Upper lobe of right lung (tissue), 1 donor: ENCODE measurements around the gene ARL8A. TPM values are rescaled to one million over a fixed set of nuclear protein-coding genes. Genes with fewer than 3 reads are reported as not detected.
"Not testable (repeated sequence)": the region's sequence is repeated elsewhere in the genome, so short reads cannot be mapped to it uniquely, and the experiment has no call there.

Experiments used
- ATAC-seq: fragments of 200-7000 bp; cut with Tn5 transposase; one replicate; pipeline ENCODE4 v1.9.1; 2020; ENCODE audit warnings: mild to moderate bottlenecking, moderate library complexity
- DNase-seq: peaks from one replicate; pipeline ENCODE4 v3.0.0-alpha.2; 2020
- H3K27ac ChIP-seq: fragments of 200-600 bp; one replicate; pipeline ENCODE4 v1.8.0; 2022
- H3K27me3 ChIP-seq: fragments of 200-600 bp; one replicate; pipeline ENCODE4 v1.8.0; 2022; ENCODE audit warnings: mild to moderate bottlenecking
- H3K36me3 ChIP-seq: fragments of 200-600 bp; one replicate; pipeline ENCODE4 v1.8.0; 2022
- H3K4me1 ChIP-seq: fragments of 200-600 bp; one replicate; pipeline ENCODE4 v1.8.0; 2022
- H3K4me3 ChIP-seq: fragments of 200-600 bp; one replicate; pipeline ENCODE4 v1.8.0; 2022; ENCODE audit warnings: mild to moderate bottlenecking
- H3K9me3 ChIP-seq: fragments of 200-600 bp; one replicate; pipeline ENCODE4 v1.8.0; 2022
- intact Hi-C: fragments of 100-400 bp; cut with DNase I; formaldehyde crosslinking; loops from one replicate; pipeline ENCODE4 v1.11.0; 2022
- total RNA-seq: library from RNA; stranded (reverse); fragmentation: NEBNext Ultra II Directional; extraction: Animal tissue kit (Norgen Biotek cat#: 25700); gene quantifications from one replicate; pipeline ENCODE4 v1.2.1, GENCODE V29; 2021
- TF ChIP-seq, protein P1 (sequence below): fragments of 200-600 bp; IDR thresholded peaks from one replicate; pipeline ENCODE4 v1.8.0; 2022; ENCODE audit warnings: antibody characterized with exemption
- donor health status: DM: no; HTN: yes; CAD: no; lungs with severe emphysema.

Gene ARL8A
- total RNA-seq, 1 donor from 2014 or later = 106 TPM

DNA sequence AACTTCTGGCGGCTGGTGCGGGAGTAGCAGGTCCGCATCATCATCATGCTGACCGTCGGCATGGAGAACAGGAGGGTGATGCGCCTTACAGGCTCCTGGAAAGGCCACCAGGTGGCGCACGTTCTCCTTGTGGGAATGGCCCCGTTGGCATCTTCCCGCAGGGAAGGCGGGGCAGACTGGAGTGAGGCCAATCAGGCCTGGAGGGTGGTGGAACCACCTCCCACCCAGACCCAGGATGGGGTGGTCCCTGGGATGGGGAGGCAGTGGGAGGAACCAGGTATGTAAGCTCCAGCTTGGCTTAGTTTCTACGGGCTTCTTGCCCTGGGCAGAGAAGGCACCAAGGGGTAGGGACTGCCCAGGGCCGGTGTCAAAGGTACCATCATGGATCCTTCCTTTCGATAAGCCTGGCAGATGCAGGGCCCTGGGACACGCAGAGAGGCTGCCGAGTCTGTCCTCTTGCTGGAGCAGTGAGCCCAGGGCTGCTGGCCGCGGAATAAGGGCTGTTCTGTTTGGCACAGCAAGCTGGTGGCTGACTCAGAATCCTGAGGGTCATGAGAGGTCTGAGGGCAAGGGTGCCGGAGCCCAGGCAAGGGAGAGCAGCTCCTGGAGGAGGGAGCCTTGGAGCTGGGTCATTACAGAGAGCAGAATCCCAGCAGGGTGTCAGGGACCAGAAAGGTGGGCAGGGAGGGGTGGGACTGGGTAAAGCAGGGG is 40.4 kb upstream of the ARL8A start:
- Histone ChIP-seq H3K9me3 (no peaks in the 10 kb centered on the region), H3K4me3 (no peak overlapping the region), H3K36me3 (no peaks in the 10 kb centered on the region), H3K4me1 (no peaks in the 10 kb centered on the region), H3K27ac (no peak overlapping the region), H3K27me3 (no peaks in the 10 kb centered on the region)
- intact Hi-C loops = loop anchor here (5.0 kb wide), 1 partner anchor 132 kb away; no protein-coding TSS in a partner anchor
- DNase-seq = peak; percentile 92
- ATAC-seq = peak; percentile 76
- TF ChIP-seq, protein P1, sequence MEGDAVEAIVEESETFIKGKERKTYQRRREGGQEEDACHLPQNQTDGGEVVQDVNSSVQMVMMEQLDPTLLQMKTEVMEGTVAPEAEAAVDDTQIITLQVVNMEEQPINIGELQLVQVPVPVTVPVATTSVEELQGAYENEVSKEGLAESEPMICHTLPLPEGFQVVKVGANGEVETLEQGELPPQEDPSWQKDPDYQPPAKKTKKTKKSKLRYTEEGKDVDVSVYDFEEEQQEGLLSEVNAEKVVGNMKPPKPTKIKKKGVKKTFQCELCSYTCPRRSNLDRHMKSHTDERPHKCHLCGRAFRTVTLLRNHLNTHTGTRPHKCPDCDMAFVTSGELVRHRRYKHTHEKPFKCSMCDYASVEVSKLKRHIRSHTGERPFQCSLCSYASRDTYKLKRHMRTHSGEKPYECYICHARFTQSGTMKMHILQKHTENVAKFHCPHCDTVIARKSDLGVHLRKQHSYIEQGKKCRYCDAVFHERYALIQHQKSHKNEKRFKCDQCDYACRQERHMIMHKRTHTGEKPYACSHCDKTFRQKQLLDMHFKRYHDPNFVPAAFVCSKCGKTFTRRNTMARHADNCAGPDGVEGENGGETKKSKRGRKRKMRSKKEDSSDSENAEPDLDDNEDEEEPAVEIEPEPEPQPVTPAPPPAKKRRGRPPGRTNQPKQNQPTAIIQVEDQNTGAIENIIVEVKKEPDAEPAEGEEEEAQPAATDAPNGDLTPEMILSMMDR = peak; percentile 85

DNA sequence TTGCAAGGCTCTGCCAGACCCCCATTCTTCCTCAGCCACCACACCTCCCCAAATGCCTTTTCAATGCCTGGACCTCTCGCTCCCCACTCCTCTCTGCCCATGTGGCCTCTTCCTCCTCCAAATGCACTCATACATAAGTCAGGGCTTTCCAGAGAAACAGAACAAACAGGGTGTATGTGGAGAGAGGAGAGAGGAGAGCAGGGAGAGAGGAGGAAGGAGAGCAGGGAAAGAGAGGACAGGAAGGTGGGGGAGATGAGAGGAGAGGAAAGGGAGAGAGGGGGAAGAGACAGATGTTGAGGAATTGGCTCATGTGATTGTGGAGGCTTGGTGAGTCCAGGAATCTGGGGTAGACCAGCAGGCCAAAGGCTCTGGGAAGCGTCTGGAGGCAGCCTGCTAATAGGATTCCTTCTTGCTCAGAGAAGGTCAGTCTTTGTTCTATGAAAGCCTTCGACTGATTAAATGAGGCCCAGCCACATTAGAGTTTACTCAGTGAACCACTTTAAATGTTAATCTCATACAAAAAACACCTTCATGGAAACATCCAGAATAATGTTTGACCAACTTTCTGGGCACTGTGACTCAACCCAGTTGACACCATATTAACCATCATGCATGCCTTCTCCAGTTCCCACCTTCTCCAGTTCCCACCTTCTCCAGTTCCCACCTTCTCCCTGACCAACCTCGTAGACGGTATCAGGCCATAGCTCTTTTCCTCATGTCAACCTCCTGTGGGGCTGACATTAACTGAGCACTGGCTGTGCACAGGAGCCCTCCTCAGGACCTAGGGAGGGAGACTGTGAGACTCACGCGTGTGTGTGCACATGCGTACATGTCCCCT is 37.7 kb upstream of the ARL8A start:
- H3K27me3 ChIP-seq = no peaks in the 10 kb centered on the region
- intact Hi-C loops = no loop called here

DNA sequence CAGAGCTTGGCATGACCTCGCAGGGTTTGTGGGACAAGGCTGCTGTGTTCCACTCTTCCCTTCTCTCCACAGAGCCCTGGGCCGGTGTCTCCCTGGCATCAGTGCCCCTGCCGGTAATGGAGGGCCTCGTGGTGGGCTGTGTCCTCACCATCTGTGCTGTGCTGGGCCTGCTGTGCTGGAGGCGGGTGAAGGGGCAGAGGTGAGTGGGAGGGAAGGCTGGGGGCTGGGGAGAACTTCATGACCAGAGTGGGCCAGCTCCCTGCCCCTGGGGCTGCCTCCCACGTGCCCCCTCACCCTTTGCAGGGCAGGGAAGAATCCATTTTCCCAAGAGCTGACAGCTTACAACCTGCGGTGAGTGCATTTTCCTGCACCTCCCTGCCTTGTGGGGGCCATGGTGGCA is 37.0 kb upstream of the ARL8A start:
- Histone ChIP-seq H3K9me3 (no peaks in the 10 kb centered on the region), H3K4me1 (no peaks in the 10 kb centered on the region), H3K4me3 (no peak overlapping the region), H3K27ac (no peak overlapping the region), H3K36me3 (no peaks in the 10 kb centered on the region), H3K27me3 (no peaks in the 10 kb centered on the region)
- ATAC-seq (no peak), DNase-seq (no peak)
- intact Hi-C loops = no loop called here
- TF ChIP-seq, protein P1 = no peak

More for the DNA sequence above, 37.7 kb upstream of the ARL8A start:
- H3K4me1 ChIP-seq = no peaks in the 10 kb centered on the region
- no peak for ATAC-seq
- TF ChIP-seq, protein P1 = no peak
- no peak for DNase-seq
- no peak overlapping the region for H3K4me3 ChIP-seq
- H3K9me3 ChIP-seq = no peaks in the 10 kb centered on the region
- H3K36me3 ChIP-seq = no peaks in the 10 kb centered on the region
- no peak overlapping the region for H3K27ac ChIP-seq

DNA sequence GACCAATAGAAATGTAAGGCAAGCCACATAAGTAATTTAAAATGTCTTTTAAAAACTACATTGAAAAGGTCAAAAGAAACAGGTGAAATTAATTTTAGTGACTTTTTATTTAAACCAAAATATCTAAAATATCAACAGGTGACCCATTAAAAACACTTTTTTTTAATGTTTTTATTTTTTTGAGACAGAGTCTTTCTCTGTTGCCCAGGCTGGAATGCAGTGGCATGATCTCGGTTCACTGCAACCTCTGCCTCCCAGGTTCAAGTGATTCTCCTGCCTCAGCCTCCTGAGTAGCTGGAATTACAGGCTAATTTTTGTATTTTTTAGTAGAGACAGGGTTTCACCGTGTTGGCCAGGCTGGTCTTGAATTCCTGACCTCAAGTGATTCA is 36.2 kb upstream of the ARL8A start:
- intact Hi-C loops, H3K27me3 ChIP-seq, H3K36me3 ChIP-seq, ATAC-seq, H3K4me3 ChIP-seq, H3K9me3 ChIP-seq, H3K27ac ChIP-seq, H3K4me1 ChIP-seq, DNase-seq: not testable (repeated sequence)

DNA sequence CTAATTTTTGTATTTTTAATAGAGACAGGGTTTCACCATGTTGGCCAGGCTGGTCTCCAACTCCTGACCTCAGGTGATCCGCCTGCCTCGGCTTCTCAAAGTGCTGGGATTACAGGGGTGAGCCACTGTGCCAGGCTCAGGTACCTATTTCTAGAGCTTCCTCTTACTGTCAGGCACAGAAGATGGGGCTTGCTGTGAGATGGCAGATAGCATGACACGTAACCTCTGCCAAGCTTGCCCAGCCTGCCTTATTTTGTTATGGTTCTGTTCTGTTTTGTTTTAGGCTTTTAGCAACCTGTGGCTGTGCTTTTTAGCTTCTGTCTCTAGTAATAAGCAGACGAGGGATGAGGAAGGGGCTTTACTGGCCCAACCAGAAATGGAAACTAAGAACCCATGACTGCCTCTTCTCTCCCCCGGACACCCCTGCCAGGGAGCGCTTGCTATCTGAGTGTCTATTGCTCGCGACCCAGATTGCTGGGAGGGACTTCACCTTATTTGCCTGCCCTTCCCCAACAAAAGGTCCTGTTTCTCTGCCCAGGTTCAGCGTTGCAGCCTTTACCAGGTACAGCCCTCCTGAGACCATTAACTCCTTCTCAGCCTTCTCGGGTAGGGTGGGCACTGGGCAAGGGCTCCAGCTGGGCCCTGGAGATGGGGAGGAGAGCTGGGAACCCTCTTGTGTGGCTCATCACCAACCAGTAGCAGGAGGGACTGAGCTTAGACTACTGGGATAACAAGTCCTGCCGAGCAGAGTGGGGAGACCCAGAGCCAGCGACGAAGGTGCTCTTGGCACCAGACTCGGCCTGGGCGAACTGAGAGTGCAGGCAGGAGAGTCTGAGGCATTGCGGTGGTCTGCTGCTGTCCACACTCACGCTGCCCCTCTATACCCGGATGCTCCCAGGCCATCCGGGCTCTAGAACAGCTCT is 35.6 kb upstream of the ARL8A start:
- intact Hi-C loops = no loop called here
- Histone ChIP-seq H3K36me3 (no peaks in the 10 kb centered on the region), H3K4me1 (no peaks in the 10 kb centered on the region), H3K4me3 (no peak overlapping the region), H3K27me3 (no peaks in the 10 kb centered on the region), H3K27ac (no peak overlapping the region), H3K9me3 (no peaks in the 10 kb centered on the region)
- no peak for DNase-seq
- no peak for ATAC-seq
- TF ChIP-seq, protein P1 = no peak
